CD4-positive, alpha-beta T cell (primary cell): ENCODE data around the gene P2RX5. TPM values are rescaled to one million over a fixed set of nuclear protein-coding genes. Genes with fewer than 3 reads are reported as not detected.

ENCODE experiments used
- ATAC-seq: fragments of 200-7000 bp; cut with Tn5 transposase; one replicate; pipeline ENCODE4 v1.10.0; 2022; ENCODE audit warnings: mild to moderate bottlenecking; ENCODE audit not compliant: poor library complexity
- CTCF ChIA-PET: fragments of 350-600 bp; sonication (Branson Sonifier 250); formaldehyde crosslinking; loops from one replicate; lab custom pipeline; 2021; ENCODE audit warnings: antibody characterized with exemption, inconsistent platforms; lab: Charles Lee
- POLR2A ChIA-PET: fragments of 350-600 bp; sonication (Branson Sonifier 250); formaldehyde crosslinking; loops from one replicate; lab custom pipeline; 2021; ENCODE audit warnings: antibody characterized with exemption, inconsistent platforms; lab: Charles Lee
- DNase-seq, 14 experiments: peaks; one replicate each; pipeline ENCODE4 v3.0.0-alpha.2; 2013 to 2020; ENCODE audit warnings: mixed read lengths in 2 of 14
- H3K27ac ChIP-seq, 2 donors: one replicate each; pipeline versions ENCODE4 v1.5.1 to v1.7.0; 2013; ENCODE audit warnings: low read length in 2 of 2, low read depth in 1 of 2, mild to moderate bottlenecking in 1 of 2
- H3K27me3 ChIP-seq, 2 experiments: 1 replicate in 1 of 2; 2 replicates in 1 of 2; pipeline versions ENCODE4 v1.6.1 to v1.7.0; 2013; ENCODE audit warnings: low read length in 2 of 2, control low read depth in 1 of 2, mild to moderate bottlenecking in 1 of 2, moderate library complexity in 1 of 2; ENCODE audit not compliant: insufficient read depth in 2 of 2, control insufficient read depth in 1 of 2
- H3K36me3 ChIP-seq: one replicate; pipeline ENCODE4 v1.6.1; 2013; ENCODE audit warnings: low read length, control low read depth; ENCODE audit not compliant: insufficient read depth
- H3K4me1 ChIP-seq: one replicate; pipeline ENCODE4 v1.6.1; 2013; ENCODE audit warnings: low read length, control low read depth; ENCODE audit not compliant: insufficient read depth
- H3K4me3 ChIP-seq: one replicate; pipeline ENCODE4 v1.5.1; 2013; ENCODE audit warnings: mild to moderate bottlenecking, low read length, moderate library complexity
- H3K9me3 ChIP-seq, 2 experiments: 1 replicate in 1 of 2; 2 replicates in 1 of 2; pipeline versions ENCODE4 v1.6.1 to v1.7.0; 2013; ENCODE audit warnings: low read length in 2 of 2, mild to moderate bottlenecking in 2 of 2, control low read depth in 1 of 2, moderate library complexity in 1 of 2; ENCODE audit not compliant: control insufficient read depth in 1 of 2, insufficient read depth in 1 of 2
- H3K27ac Mint-ChIP-seq: one replicate; pipeline ENCODE4 v1.8.0; 2020; ENCODE audit warnings: mixed read lengths
- H3K27me3 Mint-ChIP-seq: one replicate; pipeline ENCODE4 v1.8.0; 2021; ENCODE audit warnings: mixed read lengths
- H3K36me3 Mint-ChIP-seq: one replicate; pipeline ENCODE4 v1.8.0; 2021; ENCODE audit warnings: low read depth, mixed read lengths
- H3K4me1 Mint-ChIP-seq: one replicate; pipeline ENCODE4 v1.8.0; 2021; ENCODE audit warnings: low read depth, mixed read lengths
- H3K4me3 Mint-ChIP-seq: one replicate; pipeline ENCODE4 v1.8.0; 2020; ENCODE audit warnings: mild to moderate bottlenecking, mixed read lengths
- H3K9me3 Mint-ChIP-seq: one replicate; pipeline ENCODE4 v1.8.0; 2020; ENCODE audit warnings: mixed read lengths
- CTCF ChIP-seq: fragments of 200-600 bp; IDR thresholded peaks from one replicate; pipeline ENCODE4 v1.8.0; 2022; ENCODE audit warnings: antibody characterized with exemption, mild to moderate bottlenecking
- intact Hi-C, 2 experiments: fragments of 100-400 bp; cut with DNase I in 1 of 2; cut with micrococcal nuclease in 1 of 2; formaldehyde crosslinking; loops; one replicate each; pipeline versions ENCODE4 v1.15.1 to v1.9.0; 2023 to 2025; cut with DNase I, micrococcal nuclease
- total RNA-seq, 174 experiments: library from RNA in 2 of 174; stranded (reverse) in 2 of 174; gene quantifications; one replicate each; pipeline ENCODE4 v1.2.3 and lab custom pipeline; 2021 to 2026

The P2RX5 gene
- total RNA-seq, 2 experiments from 2014 or later = 14.3 to 16.0 TPM

GRCh38 chr17:3636908-3637373 lies 59.0 kb downstream of the P2RX5 start:
- Histone ChIP-seq H3K27me3 (no peaks in the 10 kb centered on the region), H3K9me3 (no peaks in the 10 kb centered on the region), H3K4me1 (peaks cover 27% of the 10 kb centered on the region), H3K4me3 (peak overlapping the region; percentile 80), H3K27ac (peak overlapping the region; percentile 93 to 99), H3K36me3 (no peaks in the 10 kb centered on the region)
- intact Hi-C loops = loop anchor here (1.0 to 10.0 kb wide), 4 partner anchors 31 to 922 kb away; partner anchors contain the start of genes EMC6 (in 2 of the 2), TAX1BP3 (in 2 of the 2), CLUH (in 1 of the 2) and NCBP3 (in 1 of the 2)
- peak overlapping the region; percentile 85 for H3K4me3 Mint-ChIP-seq
- ChIA-PET CTCF (interaction anchor here (1.0 to 1.2 kb wide), 3 partner anchors 46 to 209 kb away, joined by 3 to 6 read pairs (median 3); partner anchors contain the start of gene NCBP3), POLR2A (interaction anchor here (0.7 to 2.3 kb wide), 12 partner anchors 9 to 1306 kb away, joined by 3 to 17 read pairs (median 7); partner anchors contain the start of genes CYB5D2, EMC6, METTL16 and NCBP3)
- peak overlapping the region; percentile 99 for H3K27ac Mint-ChIP-seq
- peaks cover 21% of the 10 kb centered on the region for H3K4me1 Mint-ChIP-seq
- no peaks in the 10 kb centered on the region for H3K27me3 Mint-ChIP-seq
- ATAC-seq (no peak), DNase-seq (peak in 4 of 14 experiments; percentile 8 to 44 (median 10))
- H3K9me3 Mint-ChIP-seq = no peaks in the 10 kb centered on the region
- TF ChIP-seq CTCF = no peak
- H3K36me3 Mint-ChIP-seq = peaks cover 12% of the 10 kb centered on the region

GRCh38 chr17:3636154-3636907 lies 59.6 kb downstream of the P2RX5 start, which contains the start of the genes CTNS and SHPK:
Gene CTNS (plus strand): TSS chr17:3636760. CDS start chr17:3640207, 3,447 bp downstream.
Gene SHPK (minus strand): TSS chr17:3636250. CDS start chr17:3636219, 31 bp downstream.
- peaks cover 27% of the 10 kb centered on the region for H3K4me1 ChIP-seq
- H3K36me3 Mint-ChIP-seq = peaks cover 12% of the 10 kb centered on the region
- intact Hi-C loops = loop anchor here (1.0 to 10.0 kb wide), 4 partner anchors 32 to 922 kb away; partner anchors contain the start of genes CLUH (in 1 of the 2), EMC6 (in 1 of the 2), NCBP3 (in 1 of the 2) and TAX1BP3 (in 1 of the 2)
- DNase-seq = peak; percentile 86 to 96 (median 92)
- ChIA-PET CTCF (interaction anchor here (1.0 to 1.3 kb wide), 5 partner anchors 14 to 588 kb away, joined by 3 to 6 read pairs (median 4); partner anchors contain the start of gene NCBP3), POLR2A (interaction anchor here (0.6 to 2.3 kb wide), 16 partner anchors 9 to 1306 kb away, joined by 3 to 17 read pairs (median 6); partner anchors contain the start of genes CYB5D2, EMC6, METTL16 and NCBP3)
- TF ChIP-seq CTCF = no peak
- H3K4me1 Mint-ChIP-seq = peaks cover 21% of the 10 kb centered on the region
- H3K27me3 ChIP-seq = no peaks in the 10 kb centered on the region
- H3K27ac ChIP-seq = peak within 1 kb of the TSS; percentile 93 to 99
- H3K36me3 ChIP-seq = no peaks in the 10 kb centered on the region
- H3K4me3 Mint-ChIP-seq = peak within 1 kb of the TSS; percentile 98
- peak; percentile 98 for ATAC-seq
- peak within 1 kb of the TSS; percentile 80 for H3K4me3 ChIP-seq
- no peaks in the 10 kb centered on the region for H3K9me3 Mint-ChIP-seq
- H3K9me3 ChIP-seq = no peaks in the 10 kb centered on the region
- H3K27me3 Mint-ChIP-seq = no peaks in the 10 kb centered on the region
- peak within 1 kb of the TSS; percentile 99 for H3K27ac Mint-ChIP-seq
